NB4 (cell line): ENCODE results near the gene ZNF775.

Source experiments
- DNase-seq: peaks from one replicate; pipeline ENCODE4 v3.0.0; 2010; ENCODE audit warnings: low read depth
- H3K4me3 ChIP-seq: one replicate; pipeline ENCODE4 v1.5.1; 2011; ENCODE audit warnings: mild to moderate bottlenecking, low read depth, low read length, moderate library complexity
- MYC ChIP-seq: IDR thresholded peaks from 2 replicates; pipeline ENCODE4 v1.6.1; 2011; ENCODE audit warnings: low read depth, low read length
- POLR2A ChIP-seq: IDR thresholded peaks from 2 replicates; pipeline ENCODE4 v1.6.1; 2011; ENCODE audit warnings: mild to moderate bottlenecking; ENCODE audit not compliant: insufficient read length; ENCODE audit errors: extremely low read depth
- TF ChIP-seq, protein P1 (sequence below): IDR thresholded peaks from one replicate; pipeline ENCODE4 v1.5.1; 2012; ENCODE audit warnings: low read depth, low read length
- TF ChIP-seq, protein P2 (sequence below): IDR thresholded peaks from 2 replicates; pipeline ENCODE4 v1.6.1; 2011; ENCODE audit warnings: low read depth, low read length

The ZNF775 gene

DNA sequence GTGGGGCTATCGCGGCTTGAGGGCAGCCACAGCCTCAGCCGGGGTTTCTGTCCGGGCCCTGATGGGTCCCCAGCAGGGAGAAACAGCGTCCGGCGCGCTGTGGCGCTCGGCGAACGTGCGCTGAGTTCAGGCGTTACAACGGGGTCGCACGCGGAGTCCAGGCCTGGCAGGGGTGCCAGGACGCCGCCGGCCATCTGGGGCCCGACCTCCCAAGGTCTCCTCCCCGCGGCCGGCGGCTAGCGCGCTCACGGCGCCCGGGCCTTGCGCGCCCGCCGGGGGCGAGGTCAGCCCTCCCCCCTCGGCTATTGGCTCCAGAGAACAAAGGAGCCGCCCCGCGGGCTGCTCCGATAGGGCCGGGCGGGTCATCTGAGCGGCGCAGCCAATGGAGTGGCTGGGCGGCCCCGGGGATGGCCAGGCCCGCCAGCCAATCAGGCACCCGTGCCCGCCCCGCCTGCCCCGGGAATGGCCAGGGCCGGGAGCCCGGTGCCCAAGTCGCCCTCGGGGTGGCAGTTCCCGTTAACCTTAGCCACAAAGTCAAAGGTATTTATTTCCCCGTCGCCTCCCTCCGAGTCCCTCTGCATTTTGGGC is at the start of gene ZNF775:
Gene ZNF775, plus strand, starts transcription at position 478 of the 588 bp plus-strand sequence. CDS start 9,141 bp downstream, outside the sequence.
- H3K4me3 ChIP-seq = peak within 1 kb of the TSS; percentile 78
- TF ChIP-seq, protein P1, sequence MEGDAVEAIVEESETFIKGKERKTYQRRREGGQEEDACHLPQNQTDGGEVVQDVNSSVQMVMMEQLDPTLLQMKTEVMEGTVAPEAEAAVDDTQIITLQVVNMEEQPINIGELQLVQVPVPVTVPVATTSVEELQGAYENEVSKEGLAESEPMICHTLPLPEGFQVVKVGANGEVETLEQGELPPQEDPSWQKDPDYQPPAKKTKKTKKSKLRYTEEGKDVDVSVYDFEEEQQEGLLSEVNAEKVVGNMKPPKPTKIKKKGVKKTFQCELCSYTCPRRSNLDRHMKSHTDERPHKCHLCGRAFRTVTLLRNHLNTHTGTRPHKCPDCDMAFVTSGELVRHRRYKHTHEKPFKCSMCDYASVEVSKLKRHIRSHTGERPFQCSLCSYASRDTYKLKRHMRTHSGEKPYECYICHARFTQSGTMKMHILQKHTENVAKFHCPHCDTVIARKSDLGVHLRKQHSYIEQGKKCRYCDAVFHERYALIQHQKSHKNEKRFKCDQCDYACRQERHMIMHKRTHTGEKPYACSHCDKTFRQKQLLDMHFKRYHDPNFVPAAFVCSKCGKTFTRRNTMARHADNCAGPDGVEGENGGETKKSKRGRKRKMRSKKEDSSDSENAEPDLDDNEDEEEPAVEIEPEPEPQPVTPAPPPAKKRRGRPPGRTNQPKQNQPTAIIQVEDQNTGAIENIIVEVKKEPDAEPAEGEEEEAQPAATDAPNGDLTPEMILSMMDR = no peak
- 0 out of 2 replicates have a peak, but pooled peaks have one; percentile 14 for TF ChIP-seq MYC
- peak; percentile 93 for TF ChIP-seq POLR2A
- DNase-seq = peak; percentile 99

DNA sequence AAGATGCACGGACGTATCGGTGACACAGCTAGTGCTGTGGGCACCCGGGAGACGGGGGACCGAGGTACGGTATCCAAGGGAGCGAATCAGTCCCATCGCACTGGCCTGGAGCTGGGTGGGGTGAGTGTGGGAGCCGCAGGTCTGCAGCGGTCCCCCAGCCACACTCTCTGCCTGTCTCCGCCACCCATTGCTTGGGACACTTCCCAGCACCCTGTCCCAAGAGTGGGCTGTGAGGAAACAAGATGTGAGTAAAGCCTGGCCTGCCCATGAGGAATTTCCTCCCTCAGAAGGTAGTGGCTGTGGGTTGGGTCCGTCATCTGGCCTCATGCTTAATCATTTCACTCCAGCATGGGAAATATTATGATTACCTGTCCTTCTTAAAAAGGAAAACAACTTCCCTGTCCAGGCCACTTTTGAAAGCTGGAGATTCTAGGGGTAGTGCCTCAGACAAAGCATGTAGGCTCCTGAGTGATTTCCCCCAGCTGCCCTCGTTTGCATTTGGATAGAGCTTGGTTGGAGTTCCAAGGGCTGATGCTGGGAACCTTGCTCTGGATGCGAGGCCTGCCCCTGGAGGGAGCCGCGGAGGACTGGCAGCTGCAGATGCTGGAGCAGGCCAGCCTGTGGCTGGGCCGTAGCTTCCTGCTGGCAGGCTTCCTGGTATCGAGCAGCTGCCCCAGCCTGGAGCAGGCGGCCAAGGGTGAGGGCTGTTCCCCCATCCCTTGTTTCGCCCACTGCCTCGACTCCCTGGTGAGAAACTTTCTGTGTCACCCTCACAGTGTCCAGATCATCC is 49.6 kb upstream of the ZNF775 start:
- TF ChIP-seq MYC = no peak
- TF ChIP-seq, protein P1 = no peak
- no peak for TF ChIP-seq POLR2A
- TF ChIP-seq, protein P2, sequence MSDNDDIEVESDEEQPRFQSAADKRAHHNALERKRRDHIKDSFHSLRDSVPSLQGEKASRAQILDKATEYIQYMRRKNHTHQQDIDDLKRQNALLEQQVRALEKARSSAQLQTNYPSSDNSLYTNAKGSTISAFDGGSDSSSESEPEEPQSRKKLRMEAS = no peak
- no peak overlapping the region for H3K4me3 ChIP-seq
- DNase-seq = no peak

DNA sequence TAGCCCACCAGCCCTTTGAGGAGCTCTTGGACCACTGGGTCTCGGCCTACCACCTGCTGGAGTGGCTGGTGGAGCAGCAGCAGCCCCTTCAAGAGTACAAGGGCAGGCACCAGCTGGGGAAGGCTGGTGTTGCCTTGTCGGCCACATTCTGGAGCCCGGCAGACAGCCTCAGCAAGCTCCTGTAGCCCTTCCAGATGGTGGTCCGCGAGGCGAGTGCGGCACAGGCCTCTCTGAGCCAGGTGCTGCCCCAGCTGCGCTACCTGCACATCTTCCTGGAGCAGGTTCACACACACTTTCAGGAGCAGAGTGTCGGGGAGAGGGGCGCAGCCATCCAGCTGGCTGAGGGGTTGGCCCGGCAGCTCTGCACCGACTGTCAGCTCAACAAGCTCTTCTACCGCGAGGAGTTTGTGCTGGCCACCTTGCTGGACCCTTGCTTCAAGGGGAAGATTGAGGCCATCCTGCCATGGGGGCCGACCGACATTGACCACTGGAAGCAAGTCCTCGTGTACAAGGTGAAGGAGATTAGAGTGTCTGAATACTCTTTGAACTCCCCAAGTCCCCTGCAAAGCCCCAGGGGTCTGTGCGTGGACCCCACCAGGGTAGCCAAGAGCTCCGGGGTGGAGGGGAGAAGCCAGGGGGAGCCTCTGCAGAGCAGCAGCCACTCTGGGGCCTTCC is 48.8 kb upstream of the ZNF775 start:
- no peak for DNase-seq
- H3K4me3 ChIP-seq = no peak overlapping the region
- TF ChIP-seq, protein P2 = no peak
- TF ChIP-seq MYC = no peak

DNA sequence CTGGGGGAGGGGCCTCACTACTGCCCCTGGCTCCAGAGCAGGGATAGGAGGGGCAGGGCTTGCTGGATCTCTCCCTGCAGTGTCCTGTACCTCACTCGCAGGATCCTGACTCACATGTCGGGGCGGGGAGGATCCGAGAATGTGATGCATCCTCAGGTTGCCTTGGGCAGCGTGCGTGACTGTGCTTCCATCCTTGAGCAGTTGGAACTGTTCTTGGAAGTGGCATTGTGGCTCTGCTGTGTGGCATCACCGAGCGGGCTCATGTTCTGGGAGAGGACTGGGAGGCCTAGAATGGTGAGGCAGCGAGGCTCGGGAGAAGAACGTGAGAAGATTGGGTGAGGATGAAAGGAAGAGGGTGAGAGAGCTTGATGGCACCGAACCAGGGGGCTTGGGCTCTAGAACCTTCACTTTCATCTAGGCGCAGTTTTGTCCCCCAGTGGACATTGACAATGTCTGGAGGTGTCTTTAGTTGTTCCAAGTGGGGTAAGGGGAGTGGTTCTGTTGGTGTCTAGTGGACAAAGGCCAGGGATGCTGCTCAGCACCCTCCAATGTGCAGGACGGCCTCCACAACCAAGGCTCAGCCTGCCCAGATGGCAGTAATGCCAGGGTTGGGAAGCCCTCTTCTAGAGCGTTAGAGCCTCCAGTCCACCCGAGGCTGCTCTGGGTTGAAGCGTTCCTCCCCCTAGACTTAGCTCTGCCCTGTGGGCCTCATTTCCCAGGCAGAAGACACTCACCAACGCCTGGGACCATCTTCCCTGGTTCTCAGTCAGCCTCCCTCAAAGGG is 46.1 kb upstream of the ZNF775 start:
- TF ChIP-seq MYC = no peak
- TF ChIP-seq POLR2A = no peak
- TF ChIP-seq, protein P2 = no peak
- no peak overlapping the region for H3K4me3 ChIP-seq
- DNase-seq = no peak

DNA sequence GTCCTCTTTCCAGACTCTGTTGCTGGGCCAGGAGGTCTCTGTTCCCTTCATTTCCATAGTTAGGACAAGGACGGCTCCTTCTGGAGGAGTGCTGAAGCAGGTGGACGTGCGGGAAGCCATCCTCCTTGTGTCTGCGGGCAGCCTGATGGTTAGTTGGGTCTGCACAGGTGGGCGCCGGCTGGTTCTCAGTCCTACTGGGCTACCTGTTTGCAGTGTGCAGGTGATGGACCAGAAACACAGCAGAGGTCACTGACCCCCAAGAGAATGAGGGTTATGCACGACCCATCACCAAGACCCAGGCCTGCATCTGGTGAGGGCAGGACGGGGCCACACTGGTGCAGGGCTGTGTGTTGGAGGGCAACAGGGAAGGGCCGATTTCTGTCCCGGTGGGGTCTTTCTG is 45.5 kb upstream of the ZNF775 start:
- TF ChIP-seq POLR2A (no peak), MYC (no peak)
- TF ChIP-seq, protein P1 = no peak
- TF ChIP-seq, protein P2 = no peak
- DNase-seq = no peak
- no peak overlapping the region for H3K4me3 ChIP-seq

DNA sequence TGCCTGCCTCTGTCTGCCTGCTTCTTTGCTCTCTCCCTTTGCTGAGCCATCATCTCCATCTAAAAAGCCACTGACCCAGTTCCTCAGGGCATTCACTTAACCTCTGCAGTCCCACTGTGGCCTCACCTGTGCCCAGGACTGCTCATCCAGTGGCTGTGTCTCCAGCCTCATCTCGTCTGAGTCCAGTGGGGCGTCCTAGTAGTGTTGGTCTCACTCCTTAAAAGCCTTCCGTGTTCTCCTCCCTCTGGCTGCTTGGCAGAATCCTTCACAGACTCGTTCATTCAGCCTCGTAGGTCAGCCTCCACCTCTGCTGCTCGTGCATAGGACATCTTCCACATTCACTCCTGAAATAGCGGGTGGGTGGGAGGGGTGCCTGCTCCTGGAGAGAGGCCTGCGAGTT is 45.0 kb upstream of the ZNF775 start:
- DNase-seq = no peak
- TF ChIP-seq, protein P1 = no peak
- no peak for TF ChIP-seq POLR2A
- TF ChIP-seq MYC = no peak
- TF ChIP-seq, protein P2 = no peak
- H3K4me3 ChIP-seq = no peak overlapping the region
